Hepatocyte (in vitro differentiated cells): ENCODE data around the gene NCOA7. TPM values are rescaled to one million over a fixed set of nuclear protein-coding genes. Genes with fewer than 3 reads are reported as not detected.

Experiments used
- DNase-seq: peaks from one replicate; pipeline ENCODE4 v3.0.0-alpha.2; 2016; ENCODE audit warnings: low spot score
- H2AFZ ChIP-seq: fragments of 200-600 bp; sonication (generic); 2 replicates; pipeline ENCODE4 v1.6.0; 2016; ENCODE audit warnings: antibody characterized with exemption, mild to moderate bottlenecking
- H3K27ac ChIP-seq: fragments of 200-600 bp; sonication (generic); 2 replicates; pipeline ENCODE4 v1.5.1; 2016; ENCODE audit warnings: mild to moderate bottlenecking
- H3K27me3 ChIP-seq: fragments of 200-600 bp; sonication (generic); 2 replicates; pipeline ENCODE4 v1.6.1; 2016
- H3K36me3 ChIP-seq: fragments of 200-600 bp; sonication (generic); replicated peaks from 2 replicates; pipeline ENCODE4 v1.5.1; 2016; ENCODE audit warnings: low read depth; ENCODE audit not compliant: insufficient read depth
- H3K4me1 ChIP-seq: fragments of 200-600 bp; sonication (generic); 2 replicates; pipeline ENCODE4 v1.5.1; 2016; ENCODE audit warnings: mild to moderate bottlenecking, moderate library complexity; ENCODE audit not compliant: insufficient read depth
- H3K4me2 ChIP-seq: fragments of 200-600 bp; sonication (generic); 2 replicates; pipeline ENCODE4 v1.6.0; 2016
- H3K4me3 ChIP-seq: fragments of 200-600 bp; sonication (generic); 2 replicates; pipeline ENCODE4 v1.5.1; 2016; ENCODE audit warnings: mild to moderate bottlenecking
- H3K79me2 ChIP-seq: fragments of 200-600 bp; sonication (generic); 2 replicates; pipeline ENCODE4 v1.6.0; 2017; ENCODE audit warnings: mild to moderate bottlenecking
- H3K9me2 ChIP-seq: fragments of 200-600 bp; sonication (generic); replicated peaks from 2 replicates; pipeline ENCODE4 v1.6.0; 2017; ENCODE audit warnings: mild to moderate bottlenecking; ENCODE audit not compliant: insufficient read depth
- H3K9me3 ChIP-seq: fragments of 200-600 bp; sonication (generic); 2 replicates; pipeline ENCODE4 v1.5.1; 2016; ENCODE audit warnings: low read depth, mild to moderate bottlenecking
- H4K20me1 ChIP-seq: fragments of 200-600 bp; sonication (generic); 2 replicates; pipeline ENCODE4 v1.6.0; 2016; ENCODE audit warnings: mild to moderate bottlenecking; ENCODE audit not compliant: insufficient read depth, poor library complexity, severe bottlenecking
- EZH2 ChIP-seq: fragments of 200-600 bp; sonication (generic); IDR thresholded peaks from 2 replicates; pipeline ENCODE4 v1.6.1; 2016; ENCODE audit warnings: antibody characterized with exemption, mild to moderate bottlenecking, borderline replicate concordance
- EZH2phosphoT487 ChIP-seq: fragments of 200-600 bp; sonication (generic); IDR thresholded peaks from one replicate; pipeline ENCODE4 v1.6.1; 2018; ENCODE audit warnings: antibody characterized with exemption, mild to moderate bottlenecking, low read depth, moderate library complexity; ENCODE audit not compliant: unreplicated experiment, severe bottlenecking
- WGBS: methylation state at CpG from one replicate; pipeline ENCODE4 v1.1.6; 2016; ENCODE audit warnings: low lambda C conversion rate; ENCODE audit errors: missing lambda C conversion rate; 5-methylcytosine and 5-hydroxymethylcytosine counted together
- polyA plus RNA-seq: library from polyadenylated mRNA; unstranded; fragments of >200 nt; fragmentation: Nextera tagmentation; extraction: Ambion mirVana; gene quantifications from 2 replicates; pipeline ENCODE4 v1.2.1, GENCODE V29; 2016
- total RNA-seq: library from RNA; depleted of rRNA; stranded (reverse); fragments of >200 nt; gene quantifications from 2 replicates; pipeline ENCODE4 v1.2.3, GENCODE V29; 2014
- TF ChIP-seq, protein P1 (sequence below): fragments of 200-600 bp; sonication (generic); IDR thresholded peaks from 2 replicates; pipeline ENCODE4 v1.5.1; 2016; ENCODE audit warnings: antibody characterized with exemption, mild to moderate bottlenecking; ENCODE audit not compliant: poor library complexity

NCOA7 gene
- total and polyA plus RNA-seq, 2 experiments from 2014 or later: 17.3 to 42.0 TPM

DNA sequence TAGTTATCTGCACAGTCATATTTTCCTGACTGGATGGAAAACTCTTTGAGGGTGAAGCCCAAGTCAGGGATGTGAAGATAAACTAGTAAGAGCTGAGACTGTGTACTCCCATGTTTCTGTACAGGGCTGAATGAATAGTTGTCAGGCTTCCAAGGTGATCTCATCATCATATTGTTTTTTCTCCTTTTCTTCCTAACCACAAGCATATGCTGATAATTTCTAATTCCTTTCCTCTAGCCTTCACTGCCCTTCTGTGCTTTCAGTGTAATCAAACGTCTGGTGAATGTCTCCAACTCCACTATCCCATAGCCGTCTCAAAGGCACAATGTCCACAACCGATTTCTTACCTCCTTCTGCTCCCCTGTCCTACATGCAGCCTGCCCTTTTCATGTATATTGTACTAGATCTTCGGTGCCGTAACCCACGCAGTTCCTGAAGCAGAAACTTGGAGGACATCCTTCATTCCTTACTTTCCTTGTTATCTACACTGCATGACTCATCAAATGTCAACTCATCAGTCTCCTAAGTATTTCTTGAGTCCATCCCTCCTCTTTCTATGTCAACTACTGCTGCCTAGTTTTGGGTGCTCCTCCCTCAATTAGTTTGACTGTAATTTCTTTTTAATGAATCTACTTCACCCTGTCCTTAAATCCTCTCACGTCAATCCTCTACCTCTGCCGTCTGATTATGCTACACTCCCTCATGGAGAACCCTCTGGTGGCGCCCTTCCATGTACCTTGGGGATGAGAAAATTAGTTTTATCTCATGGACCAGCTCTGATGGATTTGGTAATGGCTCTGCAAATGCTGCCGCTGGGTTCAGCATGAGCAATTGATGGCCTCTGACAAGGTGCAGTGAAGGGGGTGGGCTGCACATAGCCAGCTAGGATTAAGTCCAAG, 21.9 kb downstream of the NCOA7 start:
- DNase-seq: peak; percentile 43
- 79% methylated on average over 10 of the region's 10 CpGs for WGBS
- TF ChIP-seq, protein P1, sequence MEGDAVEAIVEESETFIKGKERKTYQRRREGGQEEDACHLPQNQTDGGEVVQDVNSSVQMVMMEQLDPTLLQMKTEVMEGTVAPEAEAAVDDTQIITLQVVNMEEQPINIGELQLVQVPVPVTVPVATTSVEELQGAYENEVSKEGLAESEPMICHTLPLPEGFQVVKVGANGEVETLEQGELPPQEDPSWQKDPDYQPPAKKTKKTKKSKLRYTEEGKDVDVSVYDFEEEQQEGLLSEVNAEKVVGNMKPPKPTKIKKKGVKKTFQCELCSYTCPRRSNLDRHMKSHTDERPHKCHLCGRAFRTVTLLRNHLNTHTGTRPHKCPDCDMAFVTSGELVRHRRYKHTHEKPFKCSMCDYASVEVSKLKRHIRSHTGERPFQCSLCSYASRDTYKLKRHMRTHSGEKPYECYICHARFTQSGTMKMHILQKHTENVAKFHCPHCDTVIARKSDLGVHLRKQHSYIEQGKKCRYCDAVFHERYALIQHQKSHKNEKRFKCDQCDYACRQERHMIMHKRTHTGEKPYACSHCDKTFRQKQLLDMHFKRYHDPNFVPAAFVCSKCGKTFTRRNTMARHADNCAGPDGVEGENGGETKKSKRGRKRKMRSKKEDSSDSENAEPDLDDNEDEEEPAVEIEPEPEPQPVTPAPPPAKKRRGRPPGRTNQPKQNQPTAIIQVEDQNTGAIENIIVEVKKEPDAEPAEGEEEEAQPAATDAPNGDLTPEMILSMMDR: no peak
- TF ChIP-seq EZH2 (no peak), EZH2phosphoT487 (no peak)
- Histone ChIP-seq H3K27me3 (no peaks in the 10 kb centered on the region), H3K27ac (peak overlapping the region; percentile 66), H3K9me2 (no peaks in the 10 kb centered on the region), H3K36me3 (no peaks in the 10 kb centered on the region), H3K4me3 (no peak overlapping the region), H4K20me1 (no peaks in the 10 kb centered on the region), H3K79me2 (peaks cover 60% of the 10 kb centered on the region), H2AFZ (no peak overlapping the region), H3K4me1 (peaks cover 6% of the 10 kb centered on the region), H3K4me2 (peak overlapping the region; percentile 52), H3K9me3 (no peaks in the 10 kb centered on the region)

DNA sequence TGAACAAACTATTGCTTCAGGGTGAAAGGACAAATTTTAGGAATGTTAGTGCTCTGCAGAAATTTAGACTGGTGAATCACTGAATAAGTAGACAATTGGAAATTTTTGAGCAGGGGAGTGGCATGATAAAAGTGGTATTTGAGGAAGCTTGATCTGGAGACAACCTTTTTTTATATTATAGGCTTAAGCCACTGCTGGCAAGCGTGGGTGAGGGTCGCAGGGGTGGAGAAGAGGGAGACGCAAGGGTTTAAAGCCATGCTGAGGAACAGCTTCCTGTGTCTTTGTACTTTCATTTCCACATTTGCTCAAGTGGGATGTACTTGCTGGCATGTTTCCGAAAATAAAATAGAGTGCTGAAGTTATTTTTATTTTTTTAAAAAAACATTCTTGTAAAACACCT, 23.7 kb downstream of the NCOA7 start:
- TF ChIP-seq, protein P1: no peak
- TF ChIP-seq EZH2phosphoT487 (no peak), EZH2 (no peak)
- DNase-seq: no peak

DNA sequence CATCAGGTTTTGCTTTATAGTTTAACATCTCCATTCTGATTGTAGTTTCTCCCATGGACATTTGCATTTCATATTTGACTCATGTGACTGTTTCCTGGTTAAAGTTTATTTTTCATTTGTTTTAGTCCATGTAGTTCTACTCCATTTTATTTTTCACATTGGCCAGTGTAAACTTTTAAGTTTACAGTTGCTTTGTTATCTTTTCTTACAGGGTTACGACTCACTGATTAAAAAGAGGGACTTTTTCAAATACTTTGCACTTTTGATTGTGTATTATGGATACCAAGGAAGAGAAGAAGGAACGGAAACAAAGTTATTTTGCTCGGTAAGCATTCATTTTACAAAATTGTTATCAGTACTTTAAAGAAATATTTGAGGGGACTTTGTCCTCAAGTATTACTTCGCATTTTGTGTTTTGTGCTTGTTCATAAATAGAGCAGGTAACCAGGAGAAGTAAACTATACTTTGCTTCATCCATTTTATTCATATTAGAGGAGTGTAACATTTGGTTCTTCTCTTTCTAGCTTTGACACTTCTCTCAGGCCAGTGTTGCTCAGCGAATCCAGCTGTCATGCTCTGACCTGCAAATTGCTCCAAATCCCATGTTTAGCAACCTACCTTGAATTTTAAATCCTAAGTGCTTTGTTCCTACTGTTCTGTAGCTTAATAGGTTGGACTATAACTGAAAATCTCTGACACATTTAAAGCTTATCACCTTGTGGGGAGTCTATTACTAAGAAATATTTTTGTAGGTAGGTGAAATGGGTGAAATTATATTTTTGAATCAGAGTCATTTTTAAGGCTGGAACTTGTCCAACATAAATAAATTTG, 24.5 kb downstream of the NCOA7 start:
- H3K9me2 ChIP-seq: no peaks in the 10 kb centered on the region
- no peaks in the 10 kb centered on the region for H3K27me3 ChIP-seq
- peak overlapping the region; percentile 58 for H3K4me2 ChIP-seq
- H3K4me3 ChIP-seq: no peak overlapping the region
- no peak for DNase-seq
- no peak overlapping the region for H2AFZ ChIP-seq
- 66% methylated on average over 5 of the region's 5 CpGs for WGBS
- H3K4me1 ChIP-seq: peaks cover 17% of the 10 kb centered on the region
- H3K79me2 ChIP-seq: peaks cover 42% of the 10 kb centered on the region
- H3K27ac ChIP-seq: peak overlapping the region; percentile 43
- no peaks in the 10 kb centered on the region for H4K20me1 ChIP-seq
- no peaks in the 10 kb centered on the region for H3K36me3 ChIP-seq
- no peaks in the 10 kb centered on the region for H3K9me3 ChIP-seq
- TF ChIP-seq, protein P1: no peak

More for the DNA sequence above, 23.7 kb downstream of the NCOA7 start:
- Histone ChIP-seq H3K4me2 (peak overlapping the region; percentile 58), H3K36me3 (no peaks in the 10 kb centered on the region), H3K9me2 (no peaks in the 10 kb centered on the region), H3K4me1 (peaks cover 17% of the 10 kb centered on the region), H2AFZ (no peak overlapping the region), H4K20me1 (no peaks in the 10 kb centered on the region), H3K27ac (peak overlapping the region; percentile 43), H3K79me2 (peaks cover 48% of the 10 kb centered on the region), H3K9me3 (no peaks in the 10 kb centered on the region), H3K27me3 (no peaks in the 10 kb centered on the region), H3K4me3 (no peak overlapping the region)
- WGBS: 82% methylated on average over 4 of the region's 4 CpGs
